Endometrial microvascular endothelial cells (primary cell): ENCODE data around the gene HOXB4. TPM values are rescaled to one million over a fixed set of nuclear protein-coding genes. Genes with fewer than 3 reads are reported as not detected.

Experiments
- in situ Hi-C: cut with HindIII; loops from 2 replicates; pipeline ENCODE4 v1.10.0; 2017; ENCODE audit warnings: low sequenced_read_pairs, low pct_unique_long_range_greater_than_20kb; ENCODE audit errors: inconsistent ontology term
- total RNA-seq: library from RNA; depleted of rRNA; stranded (reverse); fragments of >200 nt; gene quantifications from one replicate; pipeline ENCODE4 v1.2.3, GENCODE V29; 2015; ENCODE audit errors: inconsistent ontology term

HOXB4 gene
- total RNA-seq, 1 donor from 2014 or later, result 1.9 TPM

DNA sequence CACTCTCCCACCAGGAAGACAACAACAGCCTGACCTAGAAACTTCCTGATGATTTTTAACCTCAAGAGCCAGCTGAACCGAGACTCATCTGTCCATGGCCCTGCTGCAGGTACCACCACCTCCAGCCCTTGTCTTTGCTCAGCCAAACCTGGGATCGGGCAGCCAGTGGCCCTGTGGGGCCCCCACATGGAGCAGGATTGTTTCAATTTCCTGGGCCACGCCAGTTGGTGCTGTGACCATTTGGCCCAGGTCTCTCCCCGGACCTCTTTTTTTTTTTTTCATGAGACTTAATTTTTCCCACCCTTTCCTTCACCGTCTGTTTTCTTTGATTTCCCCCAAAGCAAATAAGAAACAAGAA lies 25.0 kb downstream of the HOXB4 start:
- in situ Hi-C loops, result no loop called here

DNA sequence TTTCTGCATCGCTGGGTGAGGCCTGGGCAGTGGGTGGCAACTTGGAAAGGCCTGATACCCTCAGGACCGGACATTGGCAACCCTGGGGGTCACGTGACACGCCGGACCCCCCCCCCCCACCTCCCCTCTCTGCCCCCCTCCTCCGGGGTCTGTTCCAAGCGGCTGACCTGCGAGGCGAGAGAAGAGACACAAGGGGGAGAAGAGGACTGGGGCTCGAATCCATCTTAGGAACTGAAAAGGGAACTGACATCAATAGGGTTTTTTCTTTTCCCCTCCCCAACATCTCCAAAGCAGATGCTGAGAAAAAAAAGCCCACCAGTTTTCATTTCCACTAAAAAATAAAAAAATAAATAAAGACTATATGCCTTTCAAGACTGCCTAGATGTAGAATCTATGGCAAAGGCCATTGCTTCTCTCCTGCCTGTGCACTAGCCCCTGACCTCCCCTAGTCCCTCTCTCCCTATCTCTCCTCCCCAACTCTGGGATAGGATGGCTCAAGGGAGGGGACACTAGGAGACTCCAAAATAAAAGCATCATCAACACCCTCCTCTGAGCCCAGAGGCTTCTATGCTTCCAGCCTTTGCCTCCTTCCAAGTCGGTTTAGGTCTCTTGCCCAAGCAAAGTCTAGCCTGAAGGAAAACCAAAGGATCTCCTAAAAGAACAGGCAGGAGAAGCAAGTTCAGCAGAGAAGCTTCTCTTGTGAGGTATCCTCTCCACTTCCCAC lies 25.5 kb downstream of the HOXB4 start:
- in situ Hi-C loops, result no loop called here

DNA sequence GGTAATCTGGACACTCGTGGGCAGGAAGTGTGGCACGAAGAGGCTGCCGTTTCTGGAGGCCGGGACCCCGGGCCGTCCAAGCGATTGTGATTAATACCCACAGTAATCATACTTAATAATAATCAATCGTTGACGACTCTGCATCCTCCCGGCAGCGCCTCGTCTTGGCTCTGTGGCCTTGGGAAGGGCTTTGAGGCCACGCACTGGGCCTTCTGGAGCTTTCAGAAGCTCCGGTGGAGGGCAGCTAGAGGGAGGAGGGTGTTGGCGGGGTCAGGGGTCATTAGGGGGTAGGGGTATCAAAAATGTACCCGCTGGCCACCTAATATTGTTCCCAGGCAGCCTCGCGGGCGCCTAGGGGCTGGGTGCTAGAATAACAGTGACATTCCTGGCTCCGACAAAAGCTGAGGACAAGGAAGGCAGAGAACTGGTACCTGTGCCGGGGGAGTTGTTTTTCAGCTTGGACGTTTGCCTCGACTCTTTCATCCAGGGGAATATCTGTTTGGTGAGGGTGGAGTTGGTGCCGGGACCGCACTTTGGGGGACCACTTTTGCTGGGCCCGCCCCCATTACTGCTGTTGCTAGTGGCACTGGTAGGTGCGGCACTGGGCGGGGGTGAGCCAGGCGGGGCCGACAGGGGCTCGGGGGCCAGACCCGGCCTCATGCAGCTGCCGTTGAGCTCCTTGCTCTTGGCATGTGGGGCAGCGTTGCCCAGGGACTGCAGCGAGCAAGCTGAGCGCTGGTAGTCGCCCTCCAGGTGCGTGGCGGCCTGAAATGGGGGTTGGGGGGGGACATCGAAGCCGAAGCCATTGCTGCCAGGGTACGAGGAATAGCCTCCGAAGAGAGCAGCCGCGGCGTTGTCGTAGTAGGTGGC lies 26.3 kb downstream of the HOXB4 start:
- in situ Hi-C loops, result no loop called here

DNA sequence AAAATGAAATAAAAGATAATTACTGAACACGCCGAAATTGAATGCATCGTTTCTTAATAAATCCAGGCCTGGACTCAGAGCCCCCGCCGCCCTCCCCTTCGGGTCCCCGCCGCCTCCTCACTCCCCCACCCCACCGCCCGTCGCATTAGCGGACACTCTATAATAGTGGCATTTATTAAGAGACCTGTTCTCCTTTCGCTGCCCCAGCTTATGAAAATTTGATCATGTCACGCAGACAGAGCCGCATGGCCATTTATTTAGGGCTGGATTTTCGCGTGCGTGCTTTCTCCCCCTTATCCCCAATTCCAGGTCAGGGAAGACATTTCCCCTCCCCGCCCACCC lies 27.0 kb downstream of the HOXB4 start:
- in situ Hi-C loops, result no loop called here

DNA sequence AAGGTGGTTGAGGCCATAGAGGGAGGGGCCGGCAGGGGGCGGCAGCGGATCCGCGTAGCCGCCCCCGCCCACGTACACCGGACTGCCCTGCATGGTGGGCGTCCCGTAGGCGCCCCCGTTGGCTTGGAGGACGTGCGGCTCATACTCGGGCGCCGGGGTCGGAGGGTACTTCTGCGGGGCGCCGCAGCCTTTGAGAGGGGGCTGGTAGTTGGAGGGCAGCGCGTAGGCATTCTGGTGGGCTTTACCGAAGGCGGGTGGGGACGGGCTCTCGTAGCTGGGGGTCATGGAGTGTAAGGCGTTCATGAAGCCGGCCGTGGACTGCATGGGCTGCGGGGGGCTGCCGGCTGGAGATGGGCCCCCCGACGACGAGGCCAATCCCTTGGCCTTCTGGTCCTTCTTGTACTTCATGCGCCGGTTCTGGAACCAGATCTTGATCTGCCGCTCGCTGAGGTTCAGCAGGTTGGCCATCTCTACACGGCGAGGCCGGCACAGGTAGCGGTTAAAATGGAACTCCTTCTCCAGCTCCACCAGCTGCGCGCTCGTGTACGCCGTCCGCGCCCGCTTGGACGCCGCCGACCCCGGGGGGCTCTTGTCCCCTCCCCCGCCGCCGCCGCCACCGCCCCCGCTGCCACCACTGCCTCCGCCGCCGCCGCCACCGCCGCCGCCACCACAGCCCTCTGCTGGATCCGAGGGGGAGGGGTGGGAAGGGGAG lies 27.5 kb downstream of the HOXB4 start:
- in situ Hi-C loops, result no loop called here

DNA sequence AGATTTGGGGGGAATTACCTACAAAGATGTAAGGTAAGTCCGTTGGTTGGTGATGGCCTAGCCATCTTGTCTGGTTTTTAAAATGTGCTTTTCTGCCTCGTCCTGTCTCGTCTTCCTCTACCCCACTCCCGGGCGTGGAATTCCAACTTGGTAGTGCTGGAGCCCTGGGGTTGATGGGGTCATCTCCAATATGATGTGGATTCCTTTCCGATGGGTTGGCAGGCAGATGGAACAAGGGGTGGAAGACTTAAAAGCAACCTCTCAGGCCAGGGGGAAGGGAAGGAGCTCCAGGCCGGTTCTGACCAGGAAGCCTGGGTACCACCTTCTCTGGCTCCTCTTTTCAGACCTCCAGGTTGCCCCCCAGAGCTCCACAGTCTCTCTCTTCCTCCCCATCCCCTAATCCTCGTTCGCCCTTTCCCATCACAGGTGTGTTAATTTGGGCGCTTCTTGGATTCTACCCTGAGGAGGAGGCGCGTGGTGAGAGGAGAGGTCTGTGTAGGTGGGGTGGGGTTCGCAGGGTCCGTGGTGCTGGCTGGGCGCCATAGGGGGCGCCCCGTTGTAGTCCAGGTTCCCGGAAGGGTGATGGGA lies 28.1 kb downstream of the HOXB4 start:
- in situ Hi-C loops, result no loop called here

DNA sequence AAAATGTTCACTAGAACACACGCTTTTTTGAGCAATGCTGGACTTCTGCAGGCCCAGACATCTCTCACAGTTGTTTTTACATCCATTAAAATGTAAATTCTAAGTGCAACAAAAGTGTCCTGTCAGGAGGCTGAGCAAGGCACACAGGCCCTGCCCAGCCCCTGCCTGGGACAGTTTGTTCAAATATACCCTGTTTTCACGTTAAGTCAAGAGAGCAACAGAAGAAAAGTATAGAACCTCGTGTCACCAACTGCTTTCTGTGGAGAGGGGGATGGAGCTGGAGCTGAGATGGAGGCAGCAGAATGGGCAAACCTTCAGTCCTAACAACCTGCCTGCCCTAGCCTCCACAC lies 28.9 kb downstream of the HOXB4 start:
- in situ Hi-C loops, result no loop called here

DNA sequence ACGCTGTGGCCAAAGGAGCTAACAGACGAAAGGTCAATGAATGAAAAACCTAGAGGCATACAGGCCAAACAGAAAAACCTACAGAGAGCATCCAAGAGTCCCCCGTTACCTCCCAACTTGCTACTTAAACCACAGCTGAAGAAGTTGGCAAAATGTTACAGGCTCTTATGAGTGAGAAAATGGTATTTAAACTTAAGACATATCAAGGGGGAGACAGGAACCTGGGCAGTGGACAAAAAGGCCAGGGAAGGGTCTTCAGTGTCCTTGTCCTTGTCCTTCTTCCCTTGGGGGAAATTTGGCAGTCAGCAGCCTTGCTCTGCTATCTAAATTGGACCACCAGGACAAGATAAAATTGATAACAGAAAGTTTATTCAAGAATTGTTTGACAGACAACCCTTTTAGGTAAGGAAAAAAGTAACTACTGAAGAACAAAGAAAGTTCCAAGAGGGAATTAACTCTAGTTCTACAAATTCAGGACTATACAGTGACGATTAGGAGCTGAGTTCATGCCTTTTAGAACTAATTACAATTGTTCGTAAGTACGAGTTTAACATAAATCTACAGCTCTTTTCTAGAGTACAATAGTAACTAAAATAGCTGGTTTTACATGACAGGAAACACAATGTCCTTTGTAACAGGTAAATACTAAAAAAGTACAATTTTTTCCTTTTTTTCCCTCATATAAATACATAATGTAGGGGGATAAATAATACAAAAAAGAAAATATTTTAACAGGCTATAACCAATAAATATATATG lies 29.4 kb downstream of the HOXB4 start:
- in situ Hi-C loops, result no loop called here

DNA sequence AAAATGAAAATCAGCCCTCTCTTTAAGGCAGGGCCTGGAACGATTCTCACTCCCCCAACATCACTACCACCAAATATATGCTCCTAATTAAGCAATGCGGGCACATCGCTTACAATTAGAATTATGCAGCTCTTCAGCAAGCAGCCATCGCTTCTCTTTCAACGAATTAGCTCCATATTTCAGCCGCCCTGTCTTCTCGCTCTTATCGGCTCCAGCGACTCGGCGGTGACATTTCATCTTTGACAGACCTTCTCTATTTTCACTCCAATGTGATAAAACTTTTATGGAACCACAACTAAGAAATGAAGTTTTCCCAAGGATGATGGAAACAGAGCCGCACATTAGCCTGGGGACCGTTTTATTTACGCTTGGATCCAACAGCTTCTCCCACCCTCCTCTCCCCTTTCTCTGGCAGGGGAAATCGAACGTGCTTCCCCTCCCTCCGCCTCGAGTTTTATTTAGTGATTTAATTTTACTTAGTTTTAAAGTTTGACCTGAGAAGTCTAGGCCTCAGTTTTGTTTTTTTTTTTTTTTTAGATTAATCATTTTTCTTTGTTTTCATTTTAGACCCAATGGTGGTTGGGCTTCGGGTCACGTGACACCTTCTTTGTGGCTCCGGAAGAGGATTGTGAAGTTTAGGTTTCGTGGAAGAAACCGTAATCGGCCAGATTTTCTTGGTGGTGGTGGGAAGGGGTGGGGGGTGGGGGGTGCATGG lies 30.2 kb downstream of the HOXB4 start:
- in situ Hi-C loops, result no loop called here

DNA sequence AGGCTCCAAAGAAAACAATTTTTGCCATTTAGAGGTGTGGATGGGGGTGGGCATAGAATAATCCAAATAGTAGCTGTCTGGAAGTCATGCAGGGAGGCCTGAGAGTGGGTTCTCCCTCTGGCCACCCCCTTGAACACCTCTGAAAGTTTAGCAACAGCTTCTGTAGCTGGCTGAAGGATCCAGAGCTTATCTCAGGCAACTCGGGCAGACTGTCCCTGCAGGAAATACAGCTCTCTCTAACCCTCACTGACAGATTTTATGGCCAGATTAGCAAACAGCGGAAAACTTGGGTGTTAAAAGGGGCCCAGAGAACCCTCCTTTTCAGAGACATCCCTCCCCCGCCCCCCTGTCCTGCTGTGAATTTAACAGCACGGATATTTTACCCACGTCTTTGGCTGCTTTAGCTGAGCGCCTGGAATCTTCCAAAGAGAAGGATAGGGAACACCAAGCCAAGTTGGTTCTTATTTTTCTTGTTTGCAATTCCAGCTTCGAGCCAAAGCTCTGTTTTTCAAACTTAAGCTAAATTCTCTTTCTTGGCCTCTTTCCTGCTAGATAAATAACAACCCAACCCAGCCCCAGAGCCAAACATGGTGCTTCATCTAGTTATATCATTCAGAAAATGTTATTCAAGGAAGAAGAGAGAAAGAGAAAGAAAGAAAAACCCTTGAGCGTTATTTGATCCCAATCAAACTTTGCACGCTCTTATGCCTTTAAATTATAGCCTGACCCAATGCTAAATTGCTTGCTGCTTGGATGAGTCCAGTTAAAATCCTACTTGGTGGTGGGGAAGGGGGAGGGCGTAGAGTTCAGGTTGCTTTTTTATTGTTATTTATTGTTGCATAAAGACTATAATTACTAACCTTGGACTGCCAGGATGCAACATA lies 31.0 kb downstream of the HOXB4 start:
- in situ Hi-C loops, result no loop called here

DNA sequence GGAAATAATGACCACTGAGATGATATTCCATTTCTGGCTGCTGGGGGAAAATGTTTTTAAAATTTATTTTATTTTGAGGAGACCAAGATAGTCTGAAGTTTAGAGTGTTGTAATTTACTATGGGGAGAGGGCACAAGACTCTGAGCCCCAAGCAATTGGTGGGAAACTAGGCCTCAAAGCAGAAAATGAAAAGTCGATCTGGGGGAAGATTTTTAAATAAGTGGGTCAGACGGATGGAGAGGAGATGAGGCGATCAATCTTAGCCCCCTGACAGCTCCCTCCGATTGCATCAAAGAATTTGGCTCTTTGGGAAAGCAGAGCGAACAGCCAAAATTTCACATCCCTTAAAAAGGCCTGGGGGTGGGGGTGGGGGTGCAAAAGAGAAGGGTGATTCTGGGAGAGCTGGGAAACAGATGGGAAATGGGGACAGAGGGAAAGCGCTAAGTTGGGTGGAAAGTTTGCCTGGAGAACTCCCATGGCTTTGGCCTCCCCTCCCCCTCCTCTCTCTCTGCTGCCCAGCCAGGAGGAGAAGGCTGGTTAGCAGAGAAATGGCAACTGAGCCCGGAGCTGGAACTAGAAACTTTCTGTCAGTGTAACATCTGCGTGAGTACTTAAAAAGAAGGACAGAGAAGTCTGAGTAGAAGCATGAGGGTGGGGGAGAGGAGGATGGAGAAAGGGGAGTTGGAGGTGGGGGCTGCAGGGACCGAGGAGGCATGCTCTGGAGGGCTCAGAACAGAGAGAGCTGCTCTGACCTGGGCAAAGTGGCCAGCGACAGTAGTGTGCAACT lies 31.8 kb downstream of the HOXB4 start:
- in situ Hi-C loops, result no loop called here

DNA sequence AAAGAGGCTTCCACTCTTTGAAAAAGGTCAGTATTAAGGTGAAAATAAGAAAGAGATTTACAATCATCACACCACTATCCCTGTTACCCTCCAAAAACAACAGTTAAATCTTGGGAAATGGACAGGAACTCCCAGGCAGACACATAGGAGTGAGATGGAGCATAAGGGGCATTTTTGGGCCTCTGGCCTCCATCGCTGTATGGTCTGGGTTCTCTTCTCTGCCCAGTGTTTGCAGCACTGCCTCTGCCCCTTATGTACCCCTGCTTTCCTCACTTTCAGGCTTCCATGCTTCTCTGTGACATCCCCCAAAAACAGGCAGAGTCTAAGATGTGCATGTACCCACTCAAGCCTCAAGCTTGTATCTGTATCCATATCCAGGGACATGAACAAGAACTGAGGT lies 32.6 kb downstream of the HOXB4 start:
- in situ Hi-C loops, result no loop called here

DNA sequence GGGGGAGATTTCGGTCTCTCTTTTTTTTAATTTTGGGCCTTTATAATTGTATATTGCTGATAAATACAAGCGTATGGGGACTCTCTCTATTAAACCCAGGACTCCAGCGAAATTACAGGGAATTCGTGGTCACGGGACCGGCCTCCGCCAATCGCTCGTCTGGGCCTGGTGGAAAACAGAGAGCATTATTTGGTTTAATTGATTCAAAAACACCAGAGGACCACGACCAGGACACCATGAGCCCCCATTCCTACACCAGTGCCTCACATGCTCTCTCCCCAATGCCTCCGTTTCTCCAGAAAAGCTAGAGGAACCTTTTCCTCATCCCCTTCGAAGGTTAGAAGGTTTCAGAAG lies 33.2 kb downstream of the HOXB4 start, which contains the start of gene HOXB2:
Gene HOXB2, minus strand, starts transcription at position 88 of the 354 bp plus-strand sequence. CDS start 198 bp downstream, outside the sequence.
- in situ Hi-C loops, result no loop called here

DNA sequence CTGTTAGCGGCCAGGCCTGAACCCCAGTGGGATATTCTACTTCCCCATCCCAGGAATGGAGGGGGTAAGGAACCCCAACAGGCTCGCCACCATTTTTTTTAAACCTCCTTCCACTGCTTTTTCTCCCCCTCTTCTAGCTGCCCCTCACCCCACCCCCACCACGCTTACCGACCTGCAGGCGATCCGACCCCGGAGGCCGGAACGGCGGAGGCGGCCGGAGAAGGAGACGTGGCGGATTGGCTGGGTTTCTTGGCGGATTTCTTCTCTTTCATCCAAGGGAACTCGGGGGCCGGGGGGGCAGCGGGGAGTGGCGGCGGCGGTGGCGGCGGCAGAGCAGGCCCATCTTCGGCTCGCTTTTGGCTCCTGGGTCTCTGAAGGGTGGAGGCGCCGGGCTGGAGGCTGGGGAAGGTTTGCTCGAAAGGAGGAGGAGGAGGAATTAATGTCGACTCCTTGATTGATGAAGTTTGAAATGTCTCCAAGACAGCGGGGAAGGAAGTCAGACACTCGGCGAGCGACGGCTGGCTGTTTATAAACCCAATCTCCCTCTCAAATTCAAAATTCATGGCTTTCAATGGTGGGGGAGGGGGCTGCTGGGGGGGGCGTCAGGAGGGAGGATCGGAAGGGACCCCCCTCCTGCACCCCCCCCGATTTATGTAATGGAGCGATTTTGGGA lies 33.7 kb downstream of the HOXB4 start:
- in situ Hi-C loops, result no loop called here

DNA sequence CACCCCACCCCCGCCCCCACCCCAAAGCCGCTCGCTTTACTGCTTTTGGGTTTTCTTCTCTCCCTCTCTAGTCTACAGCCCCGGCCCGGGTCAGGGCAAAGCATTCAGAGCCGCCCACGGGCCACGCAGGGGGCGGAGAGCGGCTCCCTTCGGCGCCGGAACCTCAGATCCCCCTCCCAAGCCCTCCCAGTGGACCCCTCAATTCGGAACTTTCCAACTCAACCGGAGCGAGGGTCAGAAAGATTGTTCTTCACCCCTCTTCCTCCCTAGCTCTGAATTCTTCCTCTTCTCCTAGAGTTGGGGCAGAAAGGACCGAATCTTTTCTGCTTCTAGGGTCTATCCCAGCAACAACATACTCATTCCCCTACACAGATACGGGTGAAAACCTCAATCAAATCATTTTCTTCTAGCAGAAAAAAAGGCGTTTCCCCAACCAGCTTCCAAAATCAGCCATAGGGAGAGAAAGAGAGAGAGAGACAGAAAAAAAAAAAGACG lies 34.2 kb downstream of the HOXB4 start:
- in situ Hi-C loops, result no loop called here
